Heart left ventricle (tissue), 13 donors: ENCODE results near the gene CASZ1.

Experiments
- POLR2A ChIP-seq, 2 donors: fragments of 450-650 bp; IDR thresholded peaks; one replicate each; pipeline ENCODE4 v1.6.1; 2017; ENCODE audit warnings: antibody characterized with exemption in 2 of 2, mild to moderate bottlenecking in 2 of 2, moderate library complexity in 2 of 2
- TF ChIP-seq, protein P1 (sequence below), 12 donors: fragments of 200-600 bp; sonication (generic) in 4 of 12; IDR thresholded peaks; one replicate each; pipeline versions ENCODE4 v1.5.0 to v1.8.0; 2018 to 2022; ENCODE audit warnings: antibody characterized with exemption in 12 of 12, mild to moderate bottlenecking in 5 of 12
- donor health status: ischemic (EF 13 %, LVEDD 7.1; RV severe dilation, severe dysfunction).
- donor health status: DM: no; HTN: yes; CAD: no.
- donor health status: DM: no; HTN: no; CAD: no.
- donor health status: ischemic (EF 25% LVEDD 6.9; RV normal size, moderate dysfunction).
- donor health status: ischemic (EF 25% LVEDD 5.7; RV mildly dilated, moderate dysfunction).
- donor health status: ischemic (EF 35%, LVEDD 5.7; RV mildly dilated, moderate dysfunction).
- donor health status: nonischemic (EF 11% LVEDD 7.7; RV severe dilation, severe dysfunction).
- donor health status: DM: yes; HTN: yes; CAD: no.
- donor health status: PGD.
- donor health status: ischemic (EF 29% LVEDD 5.4; RV normal size, mild dysfunction).
- donor health status: nonischemic (EF 23%, LVEDD 6.1; RV moderate dilation, normal function).

DNA sequence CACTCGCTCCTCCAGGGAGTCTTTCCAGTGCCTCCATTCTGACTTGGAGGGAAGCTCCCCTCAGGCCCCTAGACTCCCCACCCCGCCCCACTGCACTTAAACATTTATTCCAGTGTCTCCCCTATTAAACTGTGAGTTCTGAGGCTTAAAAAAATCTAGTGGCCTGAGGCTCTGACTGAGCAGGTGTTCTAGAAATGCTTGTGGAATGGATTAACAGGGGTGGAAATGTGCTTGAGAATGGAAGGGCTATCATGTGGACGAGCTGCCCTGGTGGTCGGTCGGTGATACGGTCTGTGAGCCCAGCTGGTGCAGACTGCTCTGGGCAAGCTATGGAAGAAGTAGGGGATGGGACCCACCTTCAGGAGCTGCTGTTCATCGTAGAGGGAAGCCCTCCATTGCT, 191.5 kb downstream of the CASZ1 start:
- TF ChIP-seq, protein P1, sequence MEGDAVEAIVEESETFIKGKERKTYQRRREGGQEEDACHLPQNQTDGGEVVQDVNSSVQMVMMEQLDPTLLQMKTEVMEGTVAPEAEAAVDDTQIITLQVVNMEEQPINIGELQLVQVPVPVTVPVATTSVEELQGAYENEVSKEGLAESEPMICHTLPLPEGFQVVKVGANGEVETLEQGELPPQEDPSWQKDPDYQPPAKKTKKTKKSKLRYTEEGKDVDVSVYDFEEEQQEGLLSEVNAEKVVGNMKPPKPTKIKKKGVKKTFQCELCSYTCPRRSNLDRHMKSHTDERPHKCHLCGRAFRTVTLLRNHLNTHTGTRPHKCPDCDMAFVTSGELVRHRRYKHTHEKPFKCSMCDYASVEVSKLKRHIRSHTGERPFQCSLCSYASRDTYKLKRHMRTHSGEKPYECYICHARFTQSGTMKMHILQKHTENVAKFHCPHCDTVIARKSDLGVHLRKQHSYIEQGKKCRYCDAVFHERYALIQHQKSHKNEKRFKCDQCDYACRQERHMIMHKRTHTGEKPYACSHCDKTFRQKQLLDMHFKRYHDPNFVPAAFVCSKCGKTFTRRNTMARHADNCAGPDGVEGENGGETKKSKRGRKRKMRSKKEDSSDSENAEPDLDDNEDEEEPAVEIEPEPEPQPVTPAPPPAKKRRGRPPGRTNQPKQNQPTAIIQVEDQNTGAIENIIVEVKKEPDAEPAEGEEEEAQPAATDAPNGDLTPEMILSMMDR (IDR thresholded peaks at IDR 0.05) = no peak
- no peak for TF ChIP-seq POLR2A (IDR thresholded peaks at IDR 0.05)
